GM23338 (cell line): Measurements from ENCODE around the gene DNAH17.

Experiments used
- CREB1 ChIP-seq: fragments of 250-450 bp; sonication (Bioruptor Pico); IDR thresholded peaks from 2 replicates; pipeline ENCODE4 v1.5.0; 2020; ENCODE audit warnings: low read depth, mild to moderate bottlenecking, moderate library complexity
- CTCF ChIP-seq, 2 experiments: fragments of 200-600 bp in 1 of 2; sonication (generic) in 1 of 2; conservative IDR thresholded peaks; 2 replicates each; pipeline versions ENCODE4 v1.5.1 to v1.6.1; 2016 to 2017; ENCODE audit warnings: antibody characterized with exemption in 2 of 2, low read depth in 2 of 2, mild to moderate bottlenecking in 2 of 2, moderate library complexity in 1 of 2
- EZH2 ChIP-seq: fragments of 200-600 bp; sonication (generic); IDR thresholded peaks from one replicate; pipeline ENCODE4 v1.8.0; 2017; ENCODE audit warnings: antibody characterized with exemption, mild to moderate bottlenecking, low read depth; ENCODE audit not compliant: unreplicated experiment
- EZH2phosphoT487 ChIP-seq: fragments of 200-600 bp; sonication (generic); IDR thresholded peaks from one replicate; pipeline ENCODE4 v1.8.1; 2018; ENCODE audit warnings: antibody characterized with exemption; ENCODE audit not compliant: unreplicated experiment
- NANOG ChIP-seq: IDR thresholded peaks from 2 replicates; pipeline ENCODE4 v1.6.1; 2016; ENCODE audit warnings: antibody characterized with exemption, borderline replicate concordance
- POLR2AphosphoS5 ChIP-seq: IDR thresholded peaks from 2 replicates; pipeline ENCODE4 v1.6.1; 2016; ENCODE audit warnings: antibody characterized with exemption, low read depth
- REST ChIP-seq: IDR thresholded peaks from one replicate; pipeline ENCODE4 v1.6.1; 2018; ENCODE audit warnings: antibody characterized with exemption; ENCODE audit not compliant: unreplicated experiment
- STAT1 ChIP-seq: IDR thresholded peaks from one replicate; pipeline ENCODE4 v1.6.1; 2016; ENCODE audit warnings: antibody characterized with exemption; ENCODE audit not compliant: unreplicated experiment

- TF ChIP-seq CTCF (conservative IDR thresholded peaks at IDR 0.05; ENCODE audit: low read depth in 2 of 2) (no peak), POLR2AphosphoS5 (no peak), EZH2 (no peak), EZH2phosphoT487 (no peak), NANOG (no peak), STAT1 (no peak), REST (no peak), CREB1 (CRISPR knock-in tag) (no peak)
Observed at GRCh38 chr17:78490156-78490555, 87.0 kb downstream of the DNAH17 start.
